SK-N-SH treated with all-trans-retinoic acid at 6 μM for 48 hours (cell line): ENCODE results near the gene NCAPD2.

Experiments
- ATAC-seq: fragments of 200-7000 bp; cut with Tn5 transposase; 3 replicates; pipeline ENCODE4 v1.9.1; 2020; ENCODE audit warnings: mild to moderate bottlenecking, moderate library complexity
- ARNTL ChIP-seq: fragments of 450-650 bp; formaldehyde crosslinking; IDR thresholded peaks from 2 replicates; pipeline ENCODE4 v1.5.0; 2020; ENCODE audit warnings: low read depth, mild to moderate bottlenecking, moderate library complexity, borderline replicate concordance
- BACH2 ChIP-seq: fragments of 250-450 bp; sonication (Bioruptor Pico); IDR thresholded peaks from 2 replicates; pipeline ENCODE4 v1.9.0; 2021; ENCODE audit warnings: mild to moderate bottlenecking, borderline replicate concordance
- CREB5 ChIP-seq: fragments of 250-450 bp; sonication (Bioruptor Pico); IDR thresholded peaks from 2 replicates; pipeline ENCODE4 v1.5.1; 2020; ENCODE audit warnings: low read depth, mild to moderate bottlenecking, moderate library complexity
- CSDC2 ChIP-seq: fragments of 250-450 bp; sonication (Bioruptor Pico); IDR thresholded peaks from 2 replicates; pipeline ENCODE4 v1.5.0; 2020; ENCODE audit warnings: mild to moderate bottlenecking, moderate library complexity
- ESRRG ChIP-seq: fragments of 250-450 bp; sonication (Bioruptor Pico); IDR thresholded peaks from 2 replicates; pipeline ENCODE4 v1.6.1; 2021; ENCODE audit warnings: mild to moderate bottlenecking
- GLIS3 ChIP-seq: fragments of 250-450 bp; sonication (Bioruptor Pico); IDR thresholded peaks from 2 replicates; pipeline ENCODE4 v1.5.0; 2020; ENCODE audit warnings: mild to moderate bottlenecking, moderate library complexity
- ISL1 ChIP-seq: fragments of 250-450 bp; sonication (Bioruptor Pico); IDR thresholded peaks from 2 replicates; pipeline ENCODE4 v2.1.2; 2022; ENCODE audit warnings: mild to moderate bottlenecking, moderate library complexity
- OSR1 ChIP-seq: fragments of 250-450 bp; sonication (Bioruptor Pico); IDR thresholded peaks from 2 replicates; pipeline ENCODE4 v1.8.0; 2022; ENCODE audit warnings: moderate library complexity, mild to moderate bottlenecking, inconsistent platforms
- POU6F1 ChIP-seq: fragments of 250-450 bp; sonication (Bioruptor Pico); IDR thresholded peaks from 2 replicates; pipeline ENCODE4 v1.8.0; 2021; ENCODE audit warnings: low read depth, mild to moderate bottlenecking, moderate library complexity, borderline replicate concordance
- PPARA ChIP-seq: fragments of 250-450 bp; sonication (Bioruptor Pico); IDR thresholded peaks from 2 replicates; pipeline ENCODE4 v1.5.0; 2020; ENCODE audit warnings: mild to moderate bottlenecking, borderline replicate concordance
- RARB ChIP-seq: fragments of 250-450 bp; sonication (Bioruptor Pico); IDR thresholded peaks from 2 replicates; pipeline ENCODE4 v1.8.0; 2021; ENCODE audit warnings: mild to moderate bottlenecking, moderate library complexity
- SNAI2 ChIP-seq: fragments of 250-450 bp; sonication (Bioruptor Pico); IDR thresholded peaks from 2 replicates; pipeline ENCODE4 v1.5.0; 2020; ENCODE audit warnings: mild to moderate bottlenecking, moderate library complexity
- TCF4 ChIP-seq: fragments of 250-450 bp; sonication (Bioruptor Pico); IDR thresholded peaks from 2 replicates; pipeline ENCODE4 v1.8.0; 2021; ENCODE audit warnings: mild to moderate bottlenecking, moderate library complexity, borderline replicate concordance
- TOX ChIP-seq: fragments of 250-450 bp; sonication (Bioruptor Pico); IDR thresholded peaks from 2 replicates; pipeline ENCODE4 v1.8.0; 2021; ENCODE audit warnings: mild to moderate bottlenecking, moderate library complexity, borderline replicate concordance
- TSHZ2 ChIP-seq: fragments of 250-450 bp; sonication (Bioruptor Pico); IDR thresholded peaks from 2 replicates; pipeline ENCODE4 v1.5.0; 2020; ENCODE audit warnings: mild to moderate bottlenecking, moderate library complexity
- ZC3H10 ChIP-seq: fragments of 250-450 bp; sonication (Bioruptor Pico); IDR thresholded peaks from 2 replicates; pipeline ENCODE4 v1.5.1; 2021; ENCODE audit warnings: mild to moderate bottlenecking, moderate library complexity
- ZFP3 ChIP-seq: fragments of 250-450 bp; sonication (Bioruptor Pico); IDR thresholded peaks from 2 replicates; pipeline ENCODE4 v1.5.0; 2020; ENCODE audit warnings: mild to moderate bottlenecking, moderate library complexity
- ZFP30 ChIP-seq: fragments of 450-650 bp; formaldehyde crosslinking; IDR thresholded peaks from 2 replicates; pipeline ENCODE4 v1.5.0; 2022; ENCODE audit warnings: mild to moderate bottlenecking, moderate library complexity
- ZNF565 ChIP-seq: fragments of 450-650 bp; formaldehyde crosslinking; conservative IDR thresholded peaks from 2 replicates; pipeline ENCODE4 v1.5.0; 2020; ENCODE audit warnings: low read depth, mild to moderate bottlenecking, moderate library complexity
- ZNF70 ChIP-seq: fragments of 450-650 bp; formaldehyde crosslinking; IDR thresholded peaks from 2 replicates; pipeline ENCODE4 v1.5.0; 2020; ENCODE audit warnings: mild to moderate bottlenecking, moderate library complexity
- ZNF8 ChIP-seq: fragments of 450-650 bp; formaldehyde crosslinking; IDR thresholded peaks from 2 replicates; pipeline ENCODE4 v1.5.0; 2020; ENCODE audit warnings: mild to moderate bottlenecking, moderate library complexity
- TF ChIP-seq, protein P1 (sequence below): fragments of 250-450 bp; sonication (Bioruptor Pico); IDR thresholded peaks from 2 replicates; pipeline ENCODE4 v1.5.1; 2021; ENCODE audit warnings: mild to moderate bottlenecking, moderate library complexity
- TF ChIP-seq, protein P2 (sequence below): fragments of 250-450 bp; sonication (Bioruptor Pico); IDR thresholded peaks from 2 replicates; pipeline ENCODE4 v1.8.0; 2020; ENCODE audit warnings: mild to moderate bottlenecking, moderate library complexity, borderline replicate concordance

The NCAPD2 gene

GRCh38 chr12:6528539-6529235 is 34.8 kb downstream of the NCAPD2 start:
- ATAC-seq = no peak
- TF ChIP-seq ZNF70 (CRISPR knock-in tag) = no peak
- no peak for TF ChIP-seq ZFP30 (CRISPR knock-in tag)
- no peak for TF ChIP-seq CSDC2
- TF ChIP-seq TSHZ2 (CRISPR knock-in tag) = no peak
- TF ChIP-seq BACH2 (CRISPR knock-in tag) = no peak
- TF ChIP-seq ZNF8 (CRISPR knock-in tag) = no peak
- TF ChIP-seq POU6F1 = no peak
- no peak for TF ChIP-seq RARB
- TF ChIP-seq ESRRG (CRISPR knock-in tag) = no peak
- no peak for TF ChIP-seq ZNF565
- no peak for TF ChIP-seq ARNTL (CRISPR knock-in tag)
- no peak for TF ChIP-seq SNAI2 (CRISPR knock-in tag)
- TF ChIP-seq ISL1 (CRISPR knock-in tag) = no peak
- TF ChIP-seq ZFP3 (CRISPR knock-in tag) = no peak
- TF ChIP-seq TCF4 = no peak
- TF ChIP-seq PPARA = no peak
- TF ChIP-seq ZC3H10 (CRISPR knock-in tag) = no peak
- TF ChIP-seq OSR1 = no peak
- TF ChIP-seq, protein P1, sequence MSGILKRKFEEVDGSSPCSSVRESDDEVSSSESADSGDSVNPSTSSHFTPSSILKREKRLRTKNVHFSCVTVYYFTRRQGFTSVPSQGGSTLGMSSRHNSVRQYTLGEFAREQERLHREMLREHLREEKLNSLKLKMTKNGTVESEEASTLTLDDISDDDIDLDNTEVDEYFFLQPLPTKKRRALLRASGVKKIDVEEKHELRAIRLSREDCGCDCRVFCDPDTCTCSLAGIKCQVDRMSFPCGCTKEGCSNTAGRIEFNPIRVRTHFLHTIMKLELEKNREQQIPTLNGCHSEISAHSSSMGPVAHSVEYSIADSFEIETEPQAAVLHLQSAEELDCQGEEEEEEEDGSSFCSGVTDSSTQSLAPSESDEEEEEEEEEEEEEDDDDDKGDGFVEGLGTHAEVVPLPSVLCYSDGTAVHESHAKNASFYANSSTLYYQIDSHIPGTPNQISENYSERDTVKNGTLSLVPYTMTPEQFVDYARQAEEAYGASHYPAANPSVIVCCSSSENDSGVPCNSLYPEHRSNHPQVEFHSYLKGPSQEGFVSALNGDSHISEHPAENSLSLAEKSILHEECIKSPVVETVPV (CRISPR knock-in tag) = no peak
- no peak for TF ChIP-seq CREB5 (CRISPR knock-in tag)

- ATAC-seq = no peak
- no peak for TF ChIP-seq BACH2 (CRISPR knock-in tag)
- no peak for TF ChIP-seq RARB
- TF ChIP-seq ISL1 (CRISPR knock-in tag) = no peak
- TF ChIP-seq TSHZ2 (CRISPR knock-in tag) = no peak
- TF ChIP-seq ZNF70 (CRISPR knock-in tag) = no peak
- no peak for TF ChIP-seq ARNTL (CRISPR knock-in tag)
- no peak for TF ChIP-seq TOX (CRISPR knock-in tag)
- no peak for TF ChIP-seq PPARA
- TF ChIP-seq GLIS3 = no peak
- TF ChIP-seq, protein P2, sequence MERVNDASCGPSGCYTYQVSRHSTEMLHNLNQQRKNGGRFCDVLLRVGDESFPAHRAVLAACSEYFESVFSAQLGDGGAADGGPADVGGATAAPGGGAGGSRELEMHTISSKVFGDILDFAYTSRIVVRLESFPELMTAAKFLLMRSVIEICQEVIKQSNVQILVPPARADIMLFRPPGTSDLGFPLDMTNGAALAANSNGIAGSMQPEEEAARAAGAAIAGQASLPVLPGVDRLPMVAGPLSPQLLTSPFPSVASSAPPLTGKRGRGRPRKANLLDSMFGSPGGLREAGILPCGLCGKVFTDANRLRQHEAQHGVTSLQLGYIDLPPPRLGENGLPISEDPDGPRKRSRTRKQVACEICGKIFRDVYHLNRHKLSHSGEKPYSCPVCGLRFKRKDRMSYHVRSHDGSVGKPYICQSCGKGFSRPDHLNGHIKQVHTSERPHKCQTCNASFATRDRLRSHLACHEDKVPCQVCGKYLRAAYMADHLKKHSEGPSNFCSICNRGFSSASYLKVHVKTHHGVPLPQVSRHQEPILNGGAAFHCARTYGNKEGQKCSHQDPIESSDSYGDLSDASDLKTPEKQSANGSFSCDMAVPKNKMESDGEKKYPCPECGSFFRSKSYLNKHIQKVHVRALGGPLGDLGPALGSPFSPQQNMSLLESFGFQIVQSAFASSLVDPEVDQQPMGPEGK (CRISPR knock-in tag) = no peak
- no peak for TF ChIP-seq ZFP3 (CRISPR knock-in tag)
- no peak for TF ChIP-seq ZNF565
- TF ChIP-seq ESRRG (CRISPR knock-in tag) = no peak
- TF ChIP-seq CREB5 (CRISPR knock-in tag) = no peak
- TF ChIP-seq SNAI2 (CRISPR knock-in tag) = no peak
- no peak for TF ChIP-seq ZNF8 (CRISPR knock-in tag)
- no peak for TF ChIP-seq POU6F1
Observed at GRCh38 chr12:6529291-6529737, 35.4 kb downstream of the NCAPD2 start.
